H54 (cell line): Measurements from ENCODE around the gene PCDHGB6.
"Not testable (repeated sequence)": the region's sequence is repeated elsewhere in the genome, so short reads cannot be mapped to it uniquely, and the experiment has no call there.

Source experiments
- DNase-seq: peaks from one replicate; pipeline ENCODE4 v3.0.0; 2011; ENCODE audit warnings: low spot score, mixed read lengths; ENCODE audit not compliant: insufficient read length
- FAIRE-seq: peaks from 3 replicates; lab custom pipeline; 2011; peaks lifted over from hg19 to GRCh38; lab: Jason Lieb, UNC
- POLR2A ChIP-seq: IDR thresholded peaks from 2 replicates; pipeline ENCODE4 v1.6.1; 2011; ENCODE audit warnings: low read depth, mild to moderate bottlenecking, low read length

Gene PCDHGB6

GRCh38 chr5:141407790-141408505, at the start of gene PCDHGB6:
Gene PCDHGB6, plus strand, starts transcription at chr5:141408021. Its CDS starts 182 bp downstream, at chr5:141408203.
- not testable (repeated sequence) for FAIRE-seq

DNA sequence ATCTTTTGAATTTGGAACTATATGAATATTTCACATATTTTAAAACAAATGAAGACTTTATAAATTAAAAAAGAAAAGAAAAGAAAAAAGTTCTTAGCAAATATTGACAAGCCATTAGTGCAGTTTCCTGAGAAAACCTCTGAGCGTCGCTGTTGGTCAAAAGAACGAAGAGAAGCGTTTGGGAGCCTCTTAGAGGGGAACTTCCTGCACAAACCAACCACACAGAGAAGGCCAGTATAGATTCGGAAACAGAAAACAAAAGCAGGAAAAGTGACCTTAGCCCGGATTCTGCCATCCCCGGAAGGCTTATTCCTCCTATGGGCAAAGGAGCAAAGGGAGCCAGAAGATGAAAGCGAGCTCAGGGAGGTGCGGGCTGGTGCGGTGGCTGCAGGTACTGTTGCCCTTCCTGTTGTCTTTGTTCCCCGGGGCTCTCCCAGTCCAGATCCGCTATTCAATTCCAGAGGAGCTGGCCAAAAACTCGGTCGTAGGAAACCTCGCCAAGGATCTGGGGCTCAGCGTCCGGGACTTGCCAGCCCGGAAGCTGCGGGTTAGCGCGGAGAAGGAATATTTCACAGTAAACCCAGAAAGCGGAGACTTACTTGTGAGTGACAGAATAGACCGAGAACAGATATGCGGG, 47.9 kb upstream of the PCDHGB6 start, which contains the start of gene PCDHGB2:
TSS of gene PCDHGB2 (plus strand) at position 205 of the 637 bp plus-strand sequence. CDS start at position 347, 142 bp downstream.
- TF ChIP-seq POLR2A: no peak
- FAIRE-seq: no peak

More at GRCh38 chr5:141407790-141408505, at the start of gene PCDHGB6:
- DNase-seq: not testable (repeated sequence)

DNA sequence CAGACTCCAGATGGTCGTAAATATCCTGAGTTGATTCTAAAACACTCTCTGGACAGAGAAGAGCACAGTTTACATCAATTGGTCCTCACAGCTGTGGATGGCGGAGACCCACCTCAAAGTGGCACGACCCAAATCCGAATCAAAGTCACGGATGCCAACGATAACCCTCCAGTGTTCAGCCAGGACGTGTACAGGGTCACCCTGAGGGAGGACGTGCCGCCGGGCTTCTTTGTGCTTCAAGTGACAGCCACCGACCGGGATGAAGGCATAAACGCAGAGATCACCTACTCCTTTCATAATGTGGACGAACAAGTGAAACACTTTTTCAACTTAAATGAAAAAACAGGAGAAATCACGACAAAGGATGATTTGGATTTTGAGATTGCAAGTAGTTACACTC, 47.1 kb upstream of the PCDHGB6 start:
- TF ChIP-seq POLR2A: no peak
- FAIRE-seq (no peak), DNase-seq (no peak)

More for the DNA sequence above, 47.9 kb upstream of the PCDHGB6 start, which contains the start of gene PCDHGB2:
- DNase-seq: peak; percentile 44

DNA sequence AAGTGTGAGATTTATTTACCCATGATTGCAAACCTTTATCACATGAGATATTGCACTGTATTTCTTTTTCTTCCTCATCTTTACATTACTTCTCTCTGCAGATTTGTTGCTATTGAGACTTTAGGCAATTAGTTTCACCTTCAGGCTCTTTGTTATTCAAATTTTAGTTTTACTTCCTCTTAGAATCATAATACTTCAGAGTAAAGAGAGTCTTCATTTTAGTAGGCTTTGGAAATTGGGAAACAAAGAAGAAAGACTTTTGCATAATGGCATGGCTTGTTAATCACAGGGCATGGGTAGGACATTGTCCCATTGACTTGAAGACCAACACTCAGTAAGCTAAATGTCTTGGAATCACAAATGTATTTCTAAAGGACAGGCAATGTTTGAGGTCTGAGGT, 45.1 kb upstream of the PCDHGB6 start:
- FAIRE-seq (no peak), DNase-seq (no peak)
- TF ChIP-seq POLR2A: no peak

DNA sequence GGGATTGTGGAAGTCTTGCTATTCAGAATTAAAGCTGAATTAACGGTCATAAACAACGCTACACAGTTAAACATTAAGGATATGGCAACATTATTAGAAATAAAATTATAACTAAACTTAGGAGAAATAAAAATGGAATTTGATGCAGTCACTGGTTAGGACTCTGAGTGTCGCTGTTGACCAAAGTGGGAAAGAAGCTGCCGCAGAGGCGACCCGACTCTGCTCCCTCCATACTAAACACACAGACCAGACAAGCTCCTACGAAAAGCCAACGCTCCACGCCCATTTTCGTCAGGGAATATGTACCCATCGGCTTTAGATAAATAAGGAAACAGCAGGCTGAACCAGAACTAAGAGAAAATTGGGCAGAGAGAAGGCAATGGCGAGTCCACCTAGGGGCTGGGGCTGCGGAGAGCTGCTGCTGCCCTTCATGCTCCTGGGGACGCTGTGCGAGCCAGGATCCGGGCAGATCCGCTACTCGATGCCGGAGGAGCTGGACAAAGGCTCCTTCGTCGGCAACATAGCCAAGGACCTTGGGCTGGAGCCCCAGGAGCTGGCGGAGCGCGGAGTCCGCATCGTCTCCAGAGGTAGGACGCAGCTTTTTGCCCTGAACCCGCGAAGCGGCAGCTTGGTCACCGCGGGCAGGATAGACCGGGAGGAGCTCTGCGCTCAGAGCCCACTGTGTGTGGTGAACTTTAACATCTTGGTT, 43.7 kb upstream of the PCDHGB6 start, which contains the start of gene PCDHGA5:
TSS of gene PCDHGA5 (plus strand) at position 211 of the 709 bp plus-strand sequence. CDS start at position 380, 169 bp downstream.
- TF ChIP-seq POLR2A: no peak
- no peak for FAIRE-seq

DNA sequence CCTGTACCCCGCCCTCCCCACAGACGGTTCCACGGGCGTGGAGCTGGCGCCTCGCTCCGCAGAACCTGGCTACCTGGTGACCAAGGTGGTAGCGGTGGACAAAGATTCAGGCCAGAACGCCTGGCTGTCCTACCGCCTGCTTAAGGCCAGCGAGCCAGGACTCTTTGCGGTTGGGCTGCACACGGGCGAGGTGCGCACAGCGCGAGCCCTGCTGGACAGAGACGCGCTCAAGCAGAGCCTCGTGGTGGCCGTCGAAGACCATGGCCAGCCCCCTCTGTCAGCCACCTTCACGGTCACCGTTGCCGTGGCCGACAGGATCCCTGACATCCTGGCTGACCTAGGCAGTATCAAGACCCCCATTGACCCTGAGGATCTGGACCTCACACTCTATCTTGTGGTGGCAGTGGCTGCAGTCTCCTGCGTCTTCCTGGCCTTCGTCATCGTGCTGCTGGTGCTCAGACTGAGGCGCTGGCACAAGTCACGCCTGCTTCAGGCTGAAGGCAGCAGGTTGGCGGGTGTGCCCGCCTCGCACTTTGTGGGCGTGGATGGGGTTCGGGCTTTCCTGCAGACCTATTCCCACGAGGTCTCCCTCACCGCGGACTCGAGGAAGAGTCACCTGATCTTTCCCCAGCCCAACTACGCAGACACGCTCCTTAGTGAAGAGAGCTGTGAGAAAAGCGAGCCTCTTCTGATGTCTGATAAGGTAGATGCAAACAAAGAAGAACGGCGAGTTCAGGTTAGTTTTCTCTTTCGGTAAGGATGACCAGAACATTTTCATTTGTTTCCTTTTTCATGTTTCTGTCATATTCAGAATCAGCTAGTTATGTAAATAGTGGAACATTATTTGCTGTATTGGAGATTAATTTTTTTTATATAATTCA, 41.6 kb upstream of the PCDHGB6 start:
- FAIRE-seq (no peak), DNase-seq (no peak)
- TF ChIP-seq POLR2A: no peak

More for the DNA sequence above, 43.7 kb upstream of the PCDHGB6 start, which contains the start of gene PCDHGA5:
- no peak for DNase-seq

DNA sequence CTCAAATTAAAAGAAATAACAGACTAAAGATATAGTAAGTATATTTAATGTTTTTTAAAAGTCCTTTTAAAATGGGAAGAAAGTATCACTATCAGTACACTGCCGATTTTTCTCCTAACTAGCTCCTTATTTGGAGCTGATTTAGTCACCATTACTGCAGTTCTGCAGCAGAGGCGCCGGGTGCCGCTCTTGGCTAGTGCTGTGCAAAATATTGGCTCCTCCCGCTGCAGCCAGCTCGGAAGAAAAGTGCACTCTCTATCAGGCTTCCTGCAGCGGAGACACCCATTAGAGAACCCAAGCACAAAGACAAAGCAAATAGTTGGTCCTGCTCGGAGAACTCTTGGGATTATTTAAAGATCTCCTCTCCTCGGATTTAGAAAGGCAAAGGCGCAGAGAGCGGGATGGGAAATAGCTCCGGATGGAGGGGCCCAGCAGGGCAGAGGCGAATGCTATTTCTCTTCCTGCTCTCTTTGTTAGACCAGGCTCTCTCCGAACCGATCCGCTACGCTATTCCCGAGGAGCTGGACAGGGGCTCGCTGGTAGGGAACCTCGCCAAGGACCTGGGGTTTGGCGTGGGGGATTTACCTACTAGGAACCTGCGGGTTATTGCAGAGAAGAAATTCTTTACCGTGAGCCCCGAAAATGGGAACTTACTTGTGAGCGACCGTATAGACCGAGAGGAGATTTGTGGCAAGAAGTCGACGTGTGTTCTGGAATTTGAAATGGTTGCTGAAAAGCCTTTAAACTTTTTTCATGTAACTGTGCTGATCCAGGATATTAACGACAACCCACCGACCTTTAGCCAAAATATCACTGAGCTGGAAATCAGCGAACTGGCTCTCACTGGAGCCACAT, 37.6 kb upstream of the PCDHGB6 start, which contains the start of gene PCDHGB3:
TSS of gene PCDHGB3 (plus strand) at position 249 of the 855 bp plus-strand sequence. CDS start at position 402, 153 bp downstream.
- no peak for FAIRE-seq
- peak; percentile 38 for DNase-seq

GRCh38 chr5:141371572-141372475, 36.0 kb upstream of the PCDHGB6 start:
- no peak for FAIRE-seq
- no peak for DNase-seq
- TF ChIP-seq POLR2A: no peak

More for the DNA sequence above, 37.6 kb upstream of the PCDHGB6 start, which contains the start of gene PCDHGB3:
- no peak for TF ChIP-seq POLR2A

- FAIRE-seq: no peak
- TF ChIP-seq POLR2A: no peak
- DNase-seq: no peak
Observed at GRCh38 chr5:141373673-141374317, 34.0 kb upstream of the PCDHGB6 start, which contains the start of gene PCDHGA6. Gene PCDHGA6, plus strand, starts transcription at chr5:141373891. Its CDS starts 193 bp downstream, at chr5:141374084.

DNA sequence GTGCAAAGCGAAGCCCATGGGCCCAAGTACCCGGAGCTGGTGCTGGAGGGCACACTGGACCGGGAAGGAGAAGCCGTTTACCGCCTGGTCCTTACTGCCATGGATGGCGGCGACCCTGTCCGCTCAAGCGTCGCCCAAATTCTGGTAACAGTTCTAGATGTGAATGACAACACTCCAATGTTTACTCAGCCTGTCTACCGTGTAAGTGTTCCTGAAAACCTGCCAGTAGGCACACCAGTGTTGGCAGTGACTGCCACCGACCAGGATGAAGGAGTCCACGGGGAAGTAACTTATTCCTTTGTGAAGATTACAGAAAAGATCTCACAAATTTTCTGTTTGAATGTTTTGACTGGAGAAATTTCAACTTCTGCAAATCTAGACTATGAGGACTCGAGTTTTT, 33.2 kb upstream of the PCDHGB6 start:
- TF ChIP-seq POLR2A: no peak
- DNase-seq (no peak), FAIRE-seq (no peak)

DNA sequence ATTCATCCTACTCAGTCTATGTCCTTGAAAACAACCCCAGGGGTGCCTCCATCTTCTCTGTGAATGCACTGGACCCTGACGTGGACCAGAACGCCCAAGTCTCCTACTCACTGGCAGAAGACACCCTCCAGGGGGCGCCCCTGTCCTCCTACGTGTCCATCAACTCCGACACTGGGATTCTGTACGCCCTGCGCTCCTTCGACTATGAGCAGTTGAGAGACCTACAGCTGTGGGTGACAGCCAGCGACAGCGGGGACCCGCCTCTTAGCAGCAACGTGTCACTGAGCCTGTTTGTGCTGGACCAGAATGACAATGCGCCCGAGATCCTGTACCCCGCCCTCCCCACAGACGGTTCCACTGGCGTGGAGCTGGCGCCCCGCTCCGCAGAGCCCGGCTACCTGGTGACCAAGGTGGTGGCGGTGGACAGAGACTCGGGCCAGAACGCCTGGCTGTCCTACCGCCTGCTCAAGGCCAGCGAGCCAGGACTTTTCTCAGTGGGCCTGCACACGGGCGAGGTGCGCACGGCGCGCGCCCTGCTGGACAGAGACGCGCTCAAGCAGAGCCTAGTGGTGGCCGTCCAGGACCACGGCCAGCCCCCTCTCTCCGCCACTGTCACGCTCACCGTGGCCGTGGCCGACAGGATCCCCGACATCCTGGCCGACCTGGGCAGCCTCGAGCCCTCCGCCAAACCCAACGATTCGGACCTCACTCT, 32.2 kb upstream of the PCDHGB6 start:
- FAIRE-seq, DNase-seq: not testable (repeated sequence)
